Measurements from ENCODE around the gene MERTK.
"Not testable (repeated sequence)": the region's sequence is repeated elsewhere in the genome, so short reads cannot be mapped to it uniquely, and the experiment has no call there.

Gene MERTK

GRCh38 chr2:111946294-111947114 is 48.1 kb downstream of the MERTK start:
- DNase-seq, result no peak

DNA sequence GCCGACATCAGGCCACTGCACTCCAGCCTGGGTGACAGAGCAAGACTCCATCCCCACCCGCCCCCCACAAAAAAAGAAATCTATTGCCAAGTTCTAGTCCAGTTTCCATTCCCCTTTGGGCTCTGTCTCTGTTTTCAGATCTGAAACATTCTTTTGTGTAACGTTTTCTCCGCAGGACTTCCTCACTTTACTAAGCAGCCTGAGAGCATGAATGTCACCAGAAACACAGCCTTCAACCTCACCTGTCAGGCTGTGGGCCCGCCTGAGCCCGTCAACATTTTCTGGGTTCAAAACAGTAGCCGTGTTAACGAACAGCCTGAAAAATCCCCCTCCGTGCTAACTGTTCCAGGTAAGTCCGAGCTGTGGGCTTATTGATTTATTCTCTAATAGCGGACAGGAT is 48.8 kb downstream of the MERTK start:
- no peak for DNase-seq

GRCh38 chr2:111948832-111949231 is 50.4 kb downstream of the MERTK start:
- DNase-seq, result no peak

DNA sequence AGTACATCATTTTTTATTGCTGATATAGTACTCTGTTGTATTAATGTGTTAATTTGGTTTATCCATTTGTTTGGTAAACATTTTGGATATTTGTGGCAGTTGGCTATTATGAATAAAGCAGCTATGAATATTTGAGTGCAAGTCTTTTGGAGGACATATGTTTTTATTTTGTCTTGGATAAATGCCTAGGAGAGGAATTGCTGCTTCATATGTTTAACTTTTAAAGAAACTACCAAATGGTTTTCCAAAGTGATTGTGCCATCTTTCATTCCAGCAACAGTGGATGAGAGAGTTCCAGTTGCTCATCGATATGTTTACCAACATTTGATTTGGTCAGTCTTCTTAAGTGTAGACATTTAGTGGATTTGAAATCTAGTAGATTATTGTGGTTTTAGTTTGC is 51.8 kb downstream of the MERTK start:
- no peak for DNase-seq

DNA sequence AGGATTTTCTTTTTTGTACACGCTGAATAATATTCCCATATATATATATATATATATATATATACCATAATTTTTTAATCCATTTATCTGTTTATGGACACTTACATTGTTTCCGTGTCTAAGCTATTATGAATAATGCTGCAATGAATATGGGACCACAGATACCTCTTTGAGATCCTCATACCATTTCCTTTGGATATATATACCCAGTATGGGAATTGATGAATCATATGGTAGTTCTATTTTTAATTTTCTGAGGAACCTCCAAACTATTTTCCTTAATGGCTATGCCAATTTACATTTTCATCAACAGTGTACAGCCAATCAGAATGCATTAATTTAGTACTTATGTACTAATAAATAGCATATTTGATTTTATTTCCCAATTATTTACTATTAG is 53.1 kb downstream of the MERTK start:
- no peak for DNase-seq

GRCh38 chr2:111952871-111953452 is 54.6 kb downstream of the MERTK start:
- DNase-seq, result no peak

GRCh38 chr2:111954602-111955332 is 56.4 kb downstream of the MERTK start:
- DNase-seq, result no peak

GRCh38 chr2:111957872-111958354 is 59.5 kb downstream of the MERTK start:
- DNase-seq, result no peak

GRCh38 chr2:111958901-111959300 is 60.5 kb downstream of the MERTK start:
- no peak for DNase-seq

DNA sequence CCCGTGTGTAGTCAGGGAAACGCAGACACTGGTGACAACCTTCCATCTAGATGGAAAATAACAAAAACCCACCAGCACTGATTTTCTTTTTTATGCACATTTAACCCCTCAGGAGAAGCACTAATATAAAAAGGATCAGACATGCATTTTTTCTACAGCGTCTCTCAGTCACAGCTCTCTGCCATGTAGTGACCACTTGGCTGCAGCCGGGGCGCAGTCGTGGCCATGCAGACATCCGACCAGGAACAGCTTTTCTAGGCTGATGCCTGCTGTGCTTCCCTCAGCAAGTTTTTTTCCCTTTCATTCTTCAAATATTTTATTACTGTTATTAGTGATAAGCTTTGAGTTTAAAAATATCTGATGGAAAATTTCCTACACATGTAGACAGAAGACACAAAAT is 63.3 kb downstream of the MERTK start:
- DNase-seq, result no peak

DNA sequence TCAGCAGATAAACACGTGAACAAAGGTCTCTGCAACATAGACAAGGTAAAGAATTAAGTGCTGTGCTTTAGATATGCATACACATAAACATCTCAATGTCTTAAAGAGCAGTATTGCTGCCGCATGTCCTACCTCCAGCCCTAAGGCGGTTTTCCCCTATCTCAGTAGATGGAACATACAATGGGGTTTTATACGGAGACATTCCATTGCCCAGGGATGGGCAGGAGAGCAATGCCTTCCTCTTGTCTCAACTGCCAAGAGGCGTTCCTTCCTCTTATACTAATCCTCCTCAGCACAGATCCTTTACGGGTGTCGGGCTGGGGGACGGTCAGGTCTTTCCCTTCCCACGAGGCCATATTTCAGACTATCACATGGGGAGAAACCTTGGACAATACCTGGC is 64.7 kb downstream of the MERTK start:
- DNase-seq, result not testable (repeated sequence)

DNA sequence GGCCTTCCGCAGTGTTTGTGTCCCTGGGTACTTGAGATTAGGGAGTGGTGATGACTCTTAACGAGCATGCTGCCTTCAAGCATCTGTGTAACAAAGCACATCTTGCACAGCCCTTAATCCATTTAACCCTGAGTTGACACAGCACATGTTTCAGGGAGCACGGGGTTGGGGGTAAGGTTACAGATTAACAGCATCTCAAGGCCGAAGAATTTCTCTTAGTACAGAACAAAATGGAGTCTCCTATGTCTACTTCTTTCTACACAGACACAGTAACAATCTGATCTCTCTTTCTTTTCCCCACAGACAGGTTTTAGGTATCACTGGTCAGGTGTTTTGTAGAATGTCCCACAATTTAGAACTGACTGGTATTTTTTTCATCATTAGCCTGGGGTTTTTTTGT is 65.1 kb downstream of the MERTK start:
- not testable (repeated sequence) for DNase-seq

GRCh38 chr2:111965062-111965461 is 66.7 kb downstream of the MERTK start:
- no peak for DNase-seq

DNA sequence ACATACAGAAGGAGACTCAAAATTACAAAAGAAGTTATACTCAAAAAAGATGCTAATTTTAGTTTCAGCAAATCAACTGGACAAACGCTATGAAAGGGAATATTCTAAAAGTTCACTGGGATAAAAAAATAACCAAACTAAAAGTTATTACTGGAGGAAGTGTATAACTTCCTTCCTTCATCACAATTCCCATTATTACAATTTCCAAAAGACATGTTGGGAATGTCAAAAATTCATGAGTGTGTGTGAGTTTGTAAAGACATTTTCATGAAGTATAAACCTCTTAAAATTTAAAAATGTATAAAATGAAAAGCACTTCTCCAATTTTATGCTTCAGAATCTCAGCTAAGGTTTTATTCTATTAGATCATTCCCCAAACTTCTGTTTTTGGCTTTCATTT is 67.8 kb downstream of the MERTK start:
- DNase-seq, result no peak

DNA sequence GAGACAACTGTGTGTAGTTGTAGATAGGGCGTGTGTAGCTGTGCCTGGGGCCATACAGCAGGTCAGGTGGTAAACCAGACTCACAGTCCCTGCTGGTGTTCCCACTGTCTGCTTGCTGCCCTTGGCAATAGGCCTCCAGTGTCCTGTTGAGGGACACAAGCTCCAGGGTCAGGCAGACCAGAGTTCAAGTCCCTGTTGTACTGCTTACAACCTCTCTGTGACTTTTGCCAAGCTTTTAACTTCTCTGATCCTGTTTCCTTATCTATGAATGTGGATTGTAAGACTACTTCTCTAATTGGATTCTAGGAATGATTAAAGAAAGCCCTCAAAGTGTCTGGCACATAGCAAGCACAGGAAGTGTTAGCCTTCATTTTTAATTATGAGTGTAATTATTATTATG is 68.6 kb downstream of the MERTK start:
- DNase-seq, result no peak

GRCh38 chr2:111970453-111970852 is 72.0 kb downstream of the MERTK start:
- no peak for DNase-seq

GRCh38 chr2:111972955-111973565 is 74.7 kb downstream of the MERTK start:
- no peak for DNase-seq

- DNase-seq, result no peak
Measured at GRCh38 chr2:111973701-111974100, 75.3 kb downstream of the MERTK start.

DNA sequence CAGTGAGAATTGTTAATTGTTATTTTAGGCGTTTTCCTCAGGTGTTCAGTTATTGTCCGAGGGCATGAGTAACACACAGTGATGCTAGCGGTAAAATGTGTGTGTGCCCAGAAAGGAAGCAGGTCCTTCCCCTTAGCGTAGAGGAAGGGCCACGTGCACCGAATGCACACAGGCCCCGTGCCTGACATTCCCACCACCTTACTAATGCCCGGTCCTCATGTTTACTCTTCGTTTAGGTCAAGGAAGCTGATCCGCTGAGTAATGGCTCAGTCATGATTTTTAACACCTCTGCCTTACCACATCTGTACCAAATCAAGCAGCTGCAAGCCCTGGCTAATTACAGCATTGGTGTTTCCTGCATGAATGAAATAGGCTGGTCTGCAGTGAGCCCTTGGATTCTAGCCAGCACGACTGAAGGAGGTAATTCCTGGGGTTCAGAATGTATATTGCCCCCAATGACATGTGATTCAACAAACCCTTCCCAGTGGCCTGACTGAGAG is 76.7 kb downstream of the MERTK start:
- DNase-seq, result no peak

GRCh38 chr2:111975819-111976218 is 77.4 kb downstream of the MERTK start:
- DNase-seq, result no peak

GRCh38 chr2:111977240-111977639 is 78.8 kb downstream of the MERTK start:
- DNase-seq, result no peak

- no peak for DNase-seq
Measured at GRCh38 chr2:111978452-111979170, 80.2 kb downstream of the MERTK start.

DNA sequence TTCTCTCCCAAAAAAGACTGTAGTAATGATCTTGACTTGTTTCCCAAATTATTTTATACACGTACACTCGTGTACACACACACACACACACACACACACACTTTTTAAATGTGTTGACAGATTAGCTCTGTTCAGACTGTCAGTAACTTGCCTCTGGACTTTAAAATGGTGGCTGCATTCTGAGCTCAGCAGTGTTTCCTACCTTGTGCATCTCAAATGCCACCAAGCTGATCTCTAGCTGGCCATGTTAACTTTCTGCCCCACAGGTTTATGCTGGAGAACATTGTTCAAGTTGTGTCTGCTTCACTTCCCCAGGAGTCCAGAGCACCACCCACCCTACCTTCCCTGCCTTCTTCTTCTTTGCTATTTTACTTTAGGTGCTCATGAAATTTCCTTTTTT is 83.3 kb downstream of the MERTK start:
- no peak for DNase-seq

Data from CD4-positive, alpha-beta T cell treated with Interleukin-17A for 1 hour (primary cell).